NCI-H82 treated with DMSO at 0.1 percent for 48 hours (cell line): Measurements from ENCODE around the gene PDCD2L.
"Not testable (repeated sequence)": the region's sequence is repeated elsewhere in the genome, so short reads cannot be mapped to it uniquely, and the experiment has no call there.

Source experiments
- DNase-seq: peaks from one replicate; lab custom pipeline; 2025; ENCODE audit not compliant: unreplicated experiment; lab: John Stamatoyannopoulos, UW

The PDCD2L gene

GRCh38 chr19:34461375-34462100 is 57.3 kb downstream of the PDCD2L start:
- no peak for DNase-seq

- not testable (repeated sequence) for DNase-seq
Observed at GRCh38 chr19:34464785-34465184, 60.6 kb downstream of the PDCD2L start.

GRCh38 chr19:34468409-34468808 is 64.2 kb downstream of the PDCD2L start:
- DNase-seq: no peak

- not testable (repeated sequence) for DNase-seq
Observed at GRCh38 chr19:34469026-34469425, 64.8 kb downstream of the PDCD2L start.

GRCh38 chr19:34471906-34472700 is 67.9 kb downstream of the PDCD2L start:
- no peak for DNase-seq

- DNase-seq: no peak
Observed at GRCh38 chr19:34474233-34474989, 70.2 kb downstream of the PDCD2L start.

- no peak for DNase-seq
Observed at GRCh38 chr19:34475026-34475974, 71.1 kb downstream of the PDCD2L start.
